Stimulated activated CD8-positive, alpha-beta memory T cell treated with anti-CD3 and anti-CD28 coated beads, Interleukin-7, amount 100 ng/mL, for 24 hours (primary cell): ENCODE data around the gene STX18.

Experiments used
- DNase-seq: peaks from one replicate; pipeline ENCODE4 v3.0.0-alpha.2; 2020; ENCODE audit warnings: low read depth

The STX18 gene

GRCh38 chr4:4418676-4419390 is 123.0 kb downstream of the STX18 start:
- DNase-seq, result no peak

GRCh38 chr4:4417886-4418285 is 124.0 kb downstream of the STX18 start:
- no peak for DNase-seq

DNA sequence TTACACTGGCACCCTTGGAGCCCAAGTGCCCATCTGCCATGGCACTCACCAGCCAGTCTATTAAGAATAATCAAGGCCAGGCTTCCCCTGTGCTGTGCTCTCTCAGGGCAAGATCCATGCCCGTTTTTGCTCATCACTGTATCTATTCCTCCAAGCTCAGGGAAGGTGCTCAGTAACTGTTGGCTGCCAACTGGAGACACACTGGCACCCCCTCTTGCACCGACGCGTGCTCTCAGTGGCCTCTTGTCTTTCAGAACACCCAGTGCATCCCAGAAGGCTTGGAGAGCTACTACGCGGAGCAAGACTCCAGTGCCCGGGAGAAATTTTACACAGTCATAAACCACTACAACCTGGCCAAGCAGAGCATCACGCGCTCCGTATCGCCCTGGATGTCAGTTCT is 124.9 kb downstream of the STX18 start:
- no peak for DNase-seq

- DNase-seq, result no peak
Observed at GRCh38 chr4:4415806-4416805, 125.7 kb downstream of the STX18 start.

DNA sequence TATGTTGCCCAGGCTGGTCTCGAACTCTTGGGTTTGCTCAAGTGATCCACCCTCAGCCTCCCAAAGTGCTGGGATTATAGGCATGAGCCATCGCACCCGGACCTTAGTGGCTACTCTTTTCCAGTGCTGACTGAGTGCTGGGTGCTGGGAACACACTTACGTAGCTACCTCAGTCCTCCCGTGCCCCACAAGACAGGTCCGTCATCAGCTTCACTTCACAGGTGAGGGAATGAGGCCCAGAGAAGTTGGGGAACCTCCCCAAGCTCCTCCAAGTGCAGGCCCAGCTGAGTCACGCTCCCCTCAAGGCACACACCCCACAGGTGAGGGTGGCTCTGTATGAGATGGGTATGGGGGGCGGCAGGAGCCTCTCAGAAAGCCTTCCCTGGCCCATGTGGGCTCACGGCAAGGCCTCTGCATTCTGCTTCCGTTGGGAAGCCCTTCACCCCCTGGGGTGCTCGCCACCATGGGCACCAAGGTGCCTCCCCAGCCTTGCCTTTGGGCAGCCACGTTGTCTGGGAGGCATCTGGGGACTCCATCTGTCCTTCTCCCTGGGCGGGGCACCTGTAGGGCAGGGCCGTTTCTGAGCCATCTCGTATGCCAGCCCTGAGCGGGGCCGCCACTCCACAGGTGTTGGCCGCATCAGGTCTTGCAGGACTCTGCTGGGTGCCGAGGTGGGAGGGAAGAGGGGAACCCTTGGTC is 126.6 kb downstream of the STX18 start:
- DNase-seq, result no peak

DNA sequence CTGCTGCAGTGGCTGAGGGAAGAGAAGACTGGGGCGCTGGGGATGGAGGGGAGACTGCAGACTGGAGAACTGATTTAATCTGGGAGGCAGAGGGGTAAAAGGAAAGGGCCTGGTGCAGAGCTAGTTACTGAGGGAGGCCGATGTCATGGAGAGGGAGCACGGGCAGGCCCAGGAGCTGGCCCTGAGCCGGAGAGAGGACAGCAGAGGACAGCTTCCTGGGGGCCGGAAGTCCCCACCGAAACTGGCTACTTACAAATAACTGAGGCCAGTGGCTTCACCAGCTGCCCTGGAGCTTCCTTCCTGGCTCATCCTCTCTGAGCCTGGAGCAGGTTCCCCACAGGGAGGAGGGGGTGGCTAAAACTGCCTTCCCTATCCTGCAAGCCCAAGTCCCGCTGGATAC is 128.0 kb downstream of the STX18 start:
- DNase-seq, result no peak

- no peak for DNase-seq
Observed at GRCh38 chr4:4413373-4413725, 128.5 kb downstream of the STX18 start.

GRCh38 chr4:4412641-4413372 is 129.0 kb downstream of the STX18 start:
- DNase-seq, result no peak

DNA sequence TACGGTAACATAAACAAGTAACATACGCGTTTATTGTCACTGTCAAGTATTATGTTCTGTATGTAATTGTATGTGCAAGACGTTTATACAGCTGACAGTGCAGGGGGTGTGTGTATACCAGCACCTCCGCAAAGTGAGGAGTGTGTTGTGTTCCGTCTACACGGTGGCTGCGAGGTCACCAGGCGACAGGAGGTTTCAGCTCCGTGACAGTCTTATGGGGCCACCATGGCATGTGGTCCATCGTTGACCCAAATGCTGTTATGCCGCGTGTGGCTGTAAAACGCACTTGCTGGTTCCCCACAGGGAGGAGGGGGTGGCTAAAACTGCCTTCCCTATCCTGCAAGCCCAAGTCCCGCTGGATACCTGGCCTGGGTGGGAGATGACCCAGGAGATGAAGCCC is 129.9 kb downstream of the STX18 start:
- DNase-seq, result no peak

GRCh38 chr4:4410271-4410670 is 131.6 kb downstream of the STX18 start:
- DNase-seq, result no peak

GRCh38 chr4:4409416-4410115 is 132.3 kb downstream of the STX18 start:
- DNase-seq, result no peak

DNA sequence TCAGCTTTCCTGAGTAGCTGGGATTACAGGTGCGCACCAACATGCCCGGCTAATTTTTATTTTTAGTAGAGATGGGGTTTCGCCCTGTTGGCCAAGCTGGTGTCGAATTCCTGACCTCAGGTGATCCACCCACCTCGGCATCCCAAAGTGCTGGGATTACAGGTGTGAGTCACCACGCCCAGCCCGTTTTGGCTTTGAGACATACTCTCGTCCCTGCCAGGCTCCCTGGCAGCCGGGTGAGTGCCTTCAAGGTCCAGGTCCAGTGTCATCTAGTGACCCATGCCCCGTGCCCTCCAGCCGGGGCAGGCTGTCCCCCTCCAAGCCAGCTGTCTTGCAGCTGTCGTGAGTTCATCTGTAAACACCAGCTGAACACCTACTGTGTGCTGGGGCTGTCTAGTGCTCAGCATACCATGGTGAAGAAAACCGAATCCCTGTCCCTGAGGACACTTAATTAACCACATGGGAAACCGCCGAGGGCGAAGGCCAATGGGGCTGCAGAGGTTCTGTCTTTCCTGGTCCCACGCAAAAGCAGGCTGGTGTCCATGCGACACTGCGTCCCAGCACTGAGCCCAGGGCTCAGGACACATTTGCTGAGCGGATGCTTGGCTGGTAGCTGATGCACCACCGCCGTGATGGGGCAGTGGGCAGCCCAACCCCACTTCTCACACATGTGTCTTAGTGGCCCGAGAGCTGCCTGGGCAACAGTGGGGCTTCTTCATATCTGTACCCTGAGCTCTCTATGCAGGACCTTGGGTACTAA is 133.1 kb downstream of the STX18 start:
- DNase-seq, result no peak

DNA sequence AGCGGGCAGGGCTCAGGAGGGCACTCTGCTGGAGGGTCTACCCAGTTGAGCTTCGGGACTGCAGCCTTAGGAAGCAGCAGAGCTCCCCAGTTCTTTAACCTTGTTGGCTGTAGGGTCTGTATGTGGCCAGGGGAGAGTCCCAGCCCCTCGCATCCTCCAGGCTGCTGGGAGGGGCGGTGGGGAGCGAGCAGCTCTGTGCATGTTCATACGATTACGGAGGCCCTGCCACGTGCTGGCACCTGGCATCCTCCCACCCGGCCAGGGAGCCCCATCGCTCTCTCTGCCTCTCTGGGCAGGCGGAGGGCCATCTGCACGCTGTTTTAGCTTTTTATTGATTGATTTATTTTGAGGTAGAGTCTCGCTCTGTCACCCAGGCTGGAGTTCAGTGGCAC is 133.7 kb downstream of the STX18 start:
- DNase-seq, result no peak

- no peak for DNase-seq
Observed at GRCh38 chr4:4407299-4408131, 134.3 kb downstream of the STX18 start.

GRCh38 chr4:4406455-4407298 is 135.2 kb downstream of the STX18 start:
- DNase-seq, result no peak

DNA sequence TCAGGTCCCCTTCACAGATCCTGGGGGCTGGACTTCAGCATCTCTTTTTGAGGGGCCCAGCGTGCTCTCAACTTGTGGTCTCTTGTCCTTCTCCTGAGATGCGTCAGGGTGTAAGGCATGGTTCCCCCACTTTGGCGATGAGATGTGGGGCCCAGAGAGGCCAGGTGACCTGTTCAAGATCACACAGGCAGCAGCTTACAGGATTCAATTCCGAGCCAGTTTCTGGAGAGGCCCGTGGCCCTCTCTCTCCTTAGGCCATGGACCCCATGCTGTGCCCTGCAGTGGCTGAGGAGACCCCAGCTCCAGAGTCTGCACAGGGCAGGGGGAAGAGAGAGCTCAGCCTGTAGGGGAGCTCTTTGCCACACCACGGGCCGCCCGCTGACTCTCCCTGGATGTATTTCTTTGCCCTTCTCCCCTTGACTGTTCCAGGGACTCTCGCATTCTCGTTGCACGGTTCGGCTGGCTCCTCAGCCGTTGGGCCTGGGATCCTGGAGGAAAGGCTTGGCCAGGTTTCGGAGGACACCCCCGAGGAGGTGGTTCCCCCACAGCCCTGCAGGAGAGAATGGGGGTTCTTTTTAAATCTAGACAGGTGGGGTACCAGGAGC is 136.4 kb downstream of the STX18 start:
- DNase-seq, result no peak

- DNase-seq, result no peak
Observed at GRCh38 chr4:4402966-4403365, 138.9 kb downstream of the STX18 start.

DNA sequence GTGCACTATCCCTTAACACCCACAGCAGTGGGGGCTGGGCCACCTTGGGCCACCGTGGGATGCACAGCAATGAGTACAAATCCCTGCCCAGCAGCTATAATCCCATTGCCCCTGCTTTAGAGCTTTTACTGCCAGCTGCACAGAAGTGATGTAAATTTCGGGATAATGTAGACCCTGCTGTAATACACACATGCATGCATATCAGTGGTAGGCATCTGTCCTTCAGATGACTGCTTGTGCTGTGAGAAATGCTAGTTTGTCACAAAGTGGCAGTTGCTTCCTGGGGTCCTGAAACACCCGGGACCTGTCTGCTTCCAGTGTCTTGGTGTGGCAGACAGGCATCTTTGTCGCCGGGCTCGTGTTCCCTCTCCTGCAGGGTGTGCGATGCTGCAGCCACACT is 140.8 kb downstream of the STX18 start:
- DNase-seq, result no peak
